GM12892 (cell line): ENCODE results near the gene ATF7.
"Not testable (repeated sequence)": the region's sequence is repeated elsewhere in the genome, so short reads cannot be mapped to it uniquely, and the experiment has no call there.

Source experiments
- POLR2A ChIP-seq: IDR thresholded peaks from 2 replicates; pipeline ENCODE4 v1.6.1; 2011; ENCODE audit warnings: low read depth, low read length, control low read depth
- TAF1 ChIP-seq: IDR thresholded peaks from 2 replicates; pipeline ENCODE4 v1.6.1; 2011; ENCODE audit warnings: low read depth, mild to moderate bottlenecking, control low read depth, low read length, borderline replicate concordance

DNA sequence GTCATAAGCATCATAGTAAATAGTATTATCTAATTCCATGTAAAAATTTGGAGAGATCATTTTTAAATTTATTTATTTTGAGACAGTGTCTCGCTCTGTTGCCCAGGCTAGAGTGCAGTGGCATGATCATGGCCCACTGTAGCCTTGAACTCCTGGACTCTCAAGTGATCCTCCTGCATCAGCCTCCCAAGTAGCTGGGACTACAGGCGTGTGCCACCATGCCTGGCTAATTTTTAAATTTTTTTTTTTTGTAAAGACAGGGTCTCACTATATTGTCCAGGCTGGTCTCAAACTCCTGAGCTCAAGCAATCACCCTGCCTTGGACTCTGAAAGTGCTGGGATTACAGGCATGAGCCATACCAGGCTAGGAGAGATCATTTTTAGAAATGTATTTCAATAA lies 27.2 kb downstream of the ATF7 start:
- TF ChIP-seq POLR2A, TAF1: not testable (repeated sequence)
